ENCODE measurements around the gene ZFYVE16.

The ZFYVE16 gene

GRCh38 chr5:80481019-80481893 lies 73.4 kb downstream of the ZFYVE16 start:
- TF ChIP-seq RAD21 (IDR thresholded peaks at IDR 0.05; ENCODE audit: low read depth), result peak; percentile 79
- TF ChIP-seq NFIC (IDR thresholded peaks at IDR 0.05), result peak; percentile 38; the same call in 1 of the 2 replicates
- TF ChIP-seq TEAD4 (IDR thresholded peaks at IDR 0.05), result no peak

- no peak for TF ChIP-seq MAX (IDR thresholded peaks at IDR 0.05)
- no peak for TF ChIP-seq YY1 (IDR thresholded peaks at IDR 0.05; ENCODE audit: low read depth)
- TF ChIP-seq EGR1 (IDR thresholded peaks at IDR 0.05), result no peak
- TF ChIP-seq EP300 (IDR thresholded peaks at IDR 0.05; ENCODE audit: borderline replicate concordance), result no peak
- TF ChIP-seq REST (IDR thresholded peaks at IDR 0.05; ENCODE audit: low read depth), result no peak
- TF ChIP-seq FOXM1 (IDR thresholded peaks at IDR 0.05; ENCODE audit: borderline replicate concordance, low read depth), result no peak
- TF ChIP-seq TAF1 (IDR thresholded peaks at IDR 0.05; ENCODE audit: low read depth), result no peak
- TF ChIP-seq ZBTB7A (IDR thresholded peaks at IDR 0.05; ENCODE audit: low read depth), result no peak
- TF ChIP-seq USF1 (IDR thresholded peaks at IDR 0.05), result no peak
- no peak for TF ChIP-seq TEAD4 (IDR thresholded peaks at IDR 0.05)
- TF ChIP-seq CREB1 (IDR thresholded peaks at IDR 0.05; ENCODE audit: low read depth), result no peak
- TF ChIP-seq CEBPB (IDR thresholded peaks at IDR 0.05), result no peak
- no peak for TF ChIP-seq RAD21 (IDR thresholded peaks at IDR 0.05; ENCODE audit: low read depth)
- TF ChIP-seq TCF12 (IDR thresholded peaks at IDR 0.05; ENCODE audit: low read depth), result no peak
- no peak for TF ChIP-seq NFIC (IDR thresholded peaks at IDR 0.05)
Measured at GRCh38 chr5:80482578-80482977, 74.7 kb downstream of the ZFYVE16 start.

- no peak for TF ChIP-seq CEBPB (IDR thresholded peaks at IDR 0.05)
- TF ChIP-seq EGR1 (IDR thresholded peaks at IDR 0.05), result no peak
- TF ChIP-seq RAD21 (IDR thresholded peaks at IDR 0.05; ENCODE audit: low read depth), result no peak
- TF ChIP-seq TEAD4 (IDR thresholded peaks at IDR 0.05), result no peak
- no peak for TF ChIP-seq REST (IDR thresholded peaks at IDR 0.05; ENCODE audit: low read depth)
- TF ChIP-seq EP300 (IDR thresholded peaks at IDR 0.05; ENCODE audit: borderline replicate concordance), result no peak
- no peak for TF ChIP-seq USF1 (IDR thresholded peaks at IDR 0.05)
- TF ChIP-seq YY1 (IDR thresholded peaks at IDR 0.05; ENCODE audit: low read depth), result no peak
Measured at GRCh38 chr5:80483636-80484232, 75.9 kb downstream of the ZFYVE16 start.

GRCh38 chr5:80487444-80487828 lies 79.6 kb downstream of the ZFYVE16 start:
- TF ChIP-seq TEAD4 (IDR thresholded peaks at IDR 0.05) (no peak), ZBTB7A (IDR thresholded peaks at IDR 0.05; ENCODE audit: low read depth) (no peak), NFIC (IDR thresholded peaks at IDR 0.05) (no peak), TCF12 (IDR thresholded peaks at IDR 0.05; ENCODE audit: low read depth) (no peak), RAD21 (IDR thresholded peaks at IDR 0.05; ENCODE audit: low read depth) (no peak), USF1 (IDR thresholded peaks at IDR 0.05) (no peak), MAX (IDR thresholded peaks at IDR 0.05) (no peak), TAF1 (IDR thresholded peaks at IDR 0.05; ENCODE audit: low read depth) (no peak), EP300 (IDR thresholded peaks at IDR 0.05; ENCODE audit: borderline replicate concordance) (no peak), REST (IDR thresholded peaks at IDR 0.05; ENCODE audit: low read depth) (no peak), CEBPB (IDR thresholded peaks at IDR 0.05) (no peak)
